HCT116 (cell line): ENCODE measurements around the gene INPP5J.

Experiments
- CBX3 ChIP-seq: IDR thresholded peaks from 2 replicates; pipeline ENCODE4 v1.6.1; 2012; ENCODE audit warnings: low read depth
- CEBPB ChIP-seq: IDR thresholded peaks from 2 replicates; pipeline ENCODE4 v1.6.1; 2012; ENCODE audit warnings: low read depth
- CTCF ChIP-seq, 3 experiments: fragments of 200-600 bp in 1 of 3; sonication (generic) in 1 of 3; IDR thresholded peaks in 2 of 3; conservative IDR thresholded peaks in 1 of 3; 2 replicates each; pipeline ENCODE4 v1.5.1; 2012 to 2017; ENCODE audit warnings: low read depth in 2 of 3, low read length in 2 of 3, antibody characterized with exemption in 1 of 3, borderline replicate concordance in 1 of 3, control low read depth in 1 of 3, mild to moderate bottlenecking in 1 of 3, mixed read lengths in 1 of 3, mixed run types in 1 of 3, moderate library complexity in 1 of 3; ENCODE audit not compliant: insufficient read depth in 1 of 3
- EGR1 ChIP-seq: IDR thresholded peaks from 2 replicates; pipeline ENCODE4 v1.6.1; 2012; ENCODE audit warnings: low read depth
- JUND ChIP-seq: IDR thresholded peaks from 2 replicates; pipeline ENCODE4 v1.6.1; 2012
- POLR2A ChIP-seq: IDR thresholded peaks from 2 replicates; pipeline ENCODE4 v1.7.0; 2011; ENCODE audit warnings: borderline replicate concordance; ENCODE audit not compliant: insufficient read depth, insufficient read length; ENCODE audit errors: extremely low read depth
- POLR2AphosphoS5 ChIP-seq: IDR thresholded peaks from 2 replicates; pipeline ENCODE4 v1.6.1; 2011; ENCODE audit warnings: mild to moderate bottlenecking, low read depth, low read length, moderate library complexity
- RAD21 ChIP-seq: IDR thresholded peaks from 2 replicates; pipeline ENCODE4 v1.6.1; 2012; ENCODE audit warnings: low read depth, mild to moderate bottlenecking
- REST ChIP-seq: IDR thresholded peaks from 2 replicates; pipeline ENCODE4 v1.6.1; 2012; ENCODE audit warnings: low read depth
- YY1 ChIP-seq: IDR thresholded peaks from 2 replicates; pipeline ENCODE4 v1.6.1; 2011; ENCODE audit warnings: low read length, low read depth, moderate library complexity, mild to moderate bottlenecking; ENCODE audit not compliant: insufficient replicate concordance; ENCODE audit errors: extremely low read depth
- TF ChIP-seq, protein P1 (sequence below): IDR thresholded peaks from 2 replicates; pipeline ENCODE4 v1.6.1; 2012

- TF ChIP-seq CTCF (IDR thresholded peaks at IDR 0.05 in 2 of 3, conservative IDR thresholded peaks at IDR 0.05 in 1 of 3; ENCODE audit: borderline replicate concordance in 1 of 3, insufficient read depth in 1 of 3, low read depth in 2 of 3, low read length in 2 of 3) (no peak), POLR2AphosphoS5 (no peak; the same call in 1 of the 2 replicates), RAD21 (no peak), POLR2A (no peak), CBX3 (no peak), YY1 (no peak), CEBPB (no peak), REST (no peak), EGR1 (no peak), JUND (no peak)
- TF ChIP-seq, protein P1, sequence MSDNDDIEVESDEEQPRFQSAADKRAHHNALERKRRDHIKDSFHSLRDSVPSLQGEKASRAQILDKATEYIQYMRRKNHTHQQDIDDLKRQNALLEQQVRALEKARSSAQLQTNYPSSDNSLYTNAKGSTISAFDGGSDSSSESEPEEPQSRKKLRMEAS, result no peak
These were observed 40.7 kb upstream of the INPP5J start for GRCh38 chr22:31081963-31082605.
